Measurements from ENCODE around the gene GPR155.

DNA sequence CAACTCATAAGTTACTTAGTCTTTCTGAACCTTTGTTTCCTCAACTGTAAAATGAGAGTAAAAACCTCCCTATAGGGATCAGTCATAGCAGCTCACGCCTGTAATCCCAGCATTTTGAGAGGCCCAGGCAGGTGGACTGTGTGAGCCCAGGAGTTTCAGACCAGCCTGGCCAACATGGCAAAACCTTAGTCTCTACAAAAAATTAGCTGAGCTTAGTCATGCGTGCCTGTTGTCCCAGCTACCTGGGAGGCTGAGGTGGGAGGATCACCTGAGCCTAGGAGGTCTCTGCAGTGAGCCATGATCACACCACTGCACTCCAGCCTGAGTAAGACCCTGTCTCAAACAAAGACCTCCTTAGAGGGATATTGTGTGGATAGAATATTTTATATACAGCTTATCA is 2.3 kb downstream of the GPR155 start:
- TF ChIP-seq POLR2AphosphoS5 (IDR thresholded peaks at IDR 0.05; ENCODE audit: low read depth, low read length): no peak
- no peak for TF ChIP-seq POLR2A (IDR thresholded peaks at IDR 0.05; ENCODE audit: low read depth, low read length)
